NCI-H2227 (cell line): Measurements from ENCODE around the gene ATM.
A peak's percentile ranks its signal among the peaks of the same experiment; 100 is the strongest.

ENCODE experiments used
- DNase-seq: peaks from one replicate; lab custom pipeline; 2025; ENCODE audit not compliant: unreplicated experiment; lab: John Stamatoyannopoulos, UW

ATM gene, protein sequence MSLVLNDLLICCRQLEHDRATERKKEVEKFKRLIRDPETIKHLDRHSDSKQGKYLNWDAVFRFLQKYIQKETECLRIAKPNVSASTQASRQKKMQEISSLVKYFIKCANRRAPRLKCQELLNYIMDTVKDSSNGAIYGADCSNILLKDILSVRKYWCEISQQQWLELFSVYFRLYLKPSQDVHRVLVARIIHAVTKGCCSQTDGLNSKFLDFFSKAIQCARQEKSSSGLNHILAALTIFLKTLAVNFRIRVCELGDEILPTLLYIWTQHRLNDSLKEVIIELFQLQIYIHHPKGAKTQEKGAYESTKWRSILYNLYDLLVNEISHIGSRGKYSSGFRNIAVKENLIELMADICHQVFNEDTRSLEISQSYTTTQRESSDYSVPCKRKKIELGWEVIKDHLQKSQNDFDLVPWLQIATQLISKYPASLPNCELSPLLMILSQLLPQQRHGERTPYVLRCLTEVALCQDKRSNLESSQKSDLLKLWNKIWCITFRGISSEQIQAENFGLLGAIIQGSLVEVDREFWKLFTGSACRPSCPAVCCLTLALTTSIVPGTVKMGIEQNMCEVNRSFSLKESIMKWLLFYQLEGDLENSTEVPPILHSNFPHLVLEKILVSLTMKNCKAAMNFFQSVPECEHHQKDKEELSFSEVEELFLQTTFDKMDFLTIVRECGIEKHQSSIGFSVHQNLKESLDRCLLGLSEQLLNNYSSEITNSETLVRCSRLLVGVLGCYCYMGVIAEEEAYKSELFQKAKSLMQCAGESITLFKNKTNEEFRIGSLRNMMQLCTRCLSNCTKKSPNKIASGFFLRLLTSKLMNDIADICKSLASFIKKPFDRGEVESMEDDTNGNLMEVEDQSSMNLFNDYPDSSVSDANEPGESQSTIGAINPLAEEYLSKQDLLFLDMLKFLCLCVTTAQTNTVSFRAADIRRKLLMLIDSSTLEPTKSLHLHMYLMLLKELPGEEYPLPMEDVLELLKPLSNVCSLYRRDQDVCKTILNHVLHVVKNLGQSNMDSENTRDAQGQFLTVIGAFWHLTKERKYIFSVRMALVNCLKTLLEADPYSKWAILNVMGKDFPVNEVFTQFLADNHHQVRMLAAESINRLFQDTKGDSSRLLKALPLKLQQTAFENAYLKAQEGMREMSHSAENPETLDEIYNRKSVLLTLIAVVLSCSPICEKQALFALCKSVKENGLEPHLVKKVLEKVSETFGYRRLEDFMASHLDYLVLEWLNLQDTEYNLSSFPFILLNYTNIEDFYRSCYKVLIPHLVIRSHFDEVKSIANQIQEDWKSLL (N-terminal part only)

DNA sequence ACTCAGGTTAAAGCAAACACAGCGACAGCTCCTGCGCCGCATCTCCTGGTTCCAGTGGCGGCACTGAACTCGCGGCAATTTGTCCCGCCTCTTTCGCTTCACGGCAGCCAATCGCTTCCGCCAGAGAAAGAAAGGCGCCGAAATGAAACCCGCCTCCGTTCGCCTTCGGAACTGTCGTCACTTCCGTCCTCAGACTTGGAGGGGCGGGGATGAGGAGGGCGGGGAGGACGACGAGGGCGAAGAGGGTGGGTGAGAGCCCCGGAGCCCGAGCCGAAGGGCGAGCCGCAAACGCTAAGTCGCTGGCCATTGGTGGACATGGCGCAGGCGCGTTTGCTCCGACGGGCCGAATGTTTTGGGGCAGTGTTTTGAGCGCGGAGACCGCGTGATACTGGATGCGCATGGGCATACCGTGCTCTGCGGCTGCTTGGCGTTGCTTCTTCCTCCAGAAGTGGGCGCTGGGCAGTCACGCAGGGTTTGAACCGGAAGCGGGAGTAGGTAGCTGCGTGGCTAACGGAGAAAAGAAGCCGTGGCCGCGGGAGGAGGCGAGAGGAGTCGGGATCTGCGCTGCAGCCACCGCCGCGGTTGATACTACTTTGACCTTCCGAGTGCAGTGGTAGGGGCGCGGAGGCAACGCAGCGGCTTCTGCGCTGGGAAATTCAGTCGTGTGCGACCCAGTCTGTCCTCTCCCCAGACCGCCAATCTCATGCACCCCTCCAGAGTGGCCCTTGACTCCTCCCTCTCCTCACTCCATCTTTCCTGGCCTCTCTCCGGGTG, at the start of gene ATM, which contains the start of gene NPAT:
ATM (plus strand) TSS at position 494 of the 774 bp plus-strand sequence. CDS start 4,558 bp downstream, outside the sequence.
NPAT (minus strand) TSS at position 65 of the 774 bp plus-strand sequence. CDS start 102 bp downstream, outside the sequence.
- DNase-seq = peak; percentile 98

DNA sequence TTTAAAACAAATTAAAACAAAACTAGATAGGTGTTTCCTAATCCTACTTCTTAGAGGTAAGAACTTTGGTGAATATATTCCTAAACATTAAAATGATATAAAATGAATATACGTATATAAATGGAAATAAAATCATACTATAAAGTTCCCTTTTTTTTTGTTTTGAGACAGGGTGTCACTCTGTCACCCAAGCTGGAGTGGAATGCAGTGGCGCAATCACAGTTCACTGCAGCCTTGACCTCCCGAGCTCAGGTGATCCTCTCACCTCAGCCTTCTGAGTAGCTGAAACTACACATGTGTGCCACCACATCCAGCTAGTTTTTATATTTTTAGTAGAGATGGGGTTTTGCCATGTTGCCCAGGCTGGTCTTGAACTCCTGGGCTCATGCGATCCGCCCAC, 45.3 kb upstream of the ATM start:
- no peak for DNase-seq

- no peak for DNase-seq
Measured at GRCh38 chr11:108193725-108194124, 29.1 kb upstream of the ATM start.

- no peak for DNase-seq
Measured at GRCh38 chr11:108196901-108197300, 26.0 kb upstream of the ATM start.

- DNase-seq = no peak
Measured at GRCh38 chr11:108197351-108197750, 25.5 kb upstream of the ATM start.

DNA sequence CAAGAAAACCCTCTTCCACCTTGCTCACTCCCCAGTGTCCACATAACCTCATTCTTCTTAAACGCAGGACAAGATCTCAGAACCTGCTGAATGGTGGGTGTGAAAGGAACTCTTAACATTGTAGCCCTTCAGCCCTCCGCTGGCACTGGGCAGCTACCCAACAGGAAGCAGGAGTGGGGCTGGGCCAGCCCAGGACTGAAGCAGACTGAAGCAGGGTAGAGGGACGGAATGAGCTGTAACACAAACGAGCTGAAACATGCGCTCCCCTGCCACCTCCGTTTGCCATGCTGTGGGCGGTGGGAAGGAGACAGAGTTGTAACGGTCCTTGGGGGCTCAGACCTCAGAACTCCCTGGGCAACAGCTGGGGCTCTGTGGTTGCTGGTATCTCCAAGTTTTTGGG, 24.0 kb upstream of the ATM start:
- no peak for DNase-seq

- no peak for DNase-seq
Measured at GRCh38 chr11:108199446-108200321, 23.2 kb upstream of the ATM start.

DNA sequence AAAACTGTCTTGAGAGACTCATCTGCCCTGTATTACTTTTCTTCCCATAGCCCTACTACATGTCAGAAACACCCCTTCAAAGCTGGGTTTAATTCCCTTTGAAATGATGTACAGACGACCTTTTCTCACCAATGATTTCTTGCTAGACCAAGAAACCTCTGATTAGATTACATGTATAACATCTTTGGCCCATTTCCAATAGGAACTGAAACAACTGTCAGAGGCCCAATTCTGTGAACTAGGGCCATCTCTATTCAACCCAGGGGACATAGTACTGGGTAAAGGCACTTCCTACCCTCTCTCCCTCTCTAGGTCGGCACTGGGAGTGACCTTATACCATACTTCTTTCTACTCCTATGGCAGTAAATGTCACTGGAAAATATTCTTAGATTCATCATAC, 19.8 kb upstream of the ATM start:
- no peak for DNase-seq

DNA sequence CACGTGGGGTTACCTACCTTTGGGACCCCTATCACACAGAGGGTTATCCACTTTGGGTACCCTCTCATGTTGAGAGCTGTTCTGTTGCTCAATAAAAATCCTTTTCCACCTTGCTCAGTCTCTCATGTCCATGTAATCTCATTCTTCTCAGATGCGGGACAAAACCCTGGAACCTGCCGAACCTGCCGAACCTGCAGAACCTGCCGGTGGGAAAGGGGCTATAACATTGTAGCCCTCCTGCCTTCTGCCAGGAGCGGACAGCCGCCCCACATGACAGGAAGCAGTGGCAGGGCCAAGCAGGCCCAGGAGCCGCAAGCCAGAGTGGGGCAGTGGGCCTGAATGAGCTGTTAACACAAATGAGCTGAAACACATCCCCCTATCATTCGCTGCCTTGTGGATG, 18.5 kb upstream of the ATM start:
- no peak for DNase-seq

GRCh38 chr11:108204929-108205499, 17.9 kb upstream of the ATM start:
- DNase-seq = no peak

DNA sequence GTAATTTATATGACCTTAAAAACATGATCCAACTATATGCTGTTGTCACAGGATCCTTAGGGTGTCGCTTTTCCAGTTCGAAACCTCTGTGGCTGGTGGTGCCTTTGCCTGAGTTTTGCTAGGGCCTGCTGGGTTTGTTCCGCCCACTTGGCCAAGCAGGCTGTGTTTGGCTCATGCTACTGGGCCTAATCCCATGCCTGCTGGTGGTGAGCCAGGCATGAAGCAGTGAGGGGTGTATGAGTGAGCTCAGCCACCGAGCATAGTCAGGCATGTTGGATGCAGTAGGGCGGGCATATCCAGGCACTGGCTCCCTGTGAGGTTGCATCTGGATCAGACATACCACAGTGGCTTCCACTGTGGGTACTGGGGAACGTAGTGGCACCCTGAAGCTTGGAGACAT, 16.7 kb upstream of the ATM start:
- no peak for DNase-seq

DNA sequence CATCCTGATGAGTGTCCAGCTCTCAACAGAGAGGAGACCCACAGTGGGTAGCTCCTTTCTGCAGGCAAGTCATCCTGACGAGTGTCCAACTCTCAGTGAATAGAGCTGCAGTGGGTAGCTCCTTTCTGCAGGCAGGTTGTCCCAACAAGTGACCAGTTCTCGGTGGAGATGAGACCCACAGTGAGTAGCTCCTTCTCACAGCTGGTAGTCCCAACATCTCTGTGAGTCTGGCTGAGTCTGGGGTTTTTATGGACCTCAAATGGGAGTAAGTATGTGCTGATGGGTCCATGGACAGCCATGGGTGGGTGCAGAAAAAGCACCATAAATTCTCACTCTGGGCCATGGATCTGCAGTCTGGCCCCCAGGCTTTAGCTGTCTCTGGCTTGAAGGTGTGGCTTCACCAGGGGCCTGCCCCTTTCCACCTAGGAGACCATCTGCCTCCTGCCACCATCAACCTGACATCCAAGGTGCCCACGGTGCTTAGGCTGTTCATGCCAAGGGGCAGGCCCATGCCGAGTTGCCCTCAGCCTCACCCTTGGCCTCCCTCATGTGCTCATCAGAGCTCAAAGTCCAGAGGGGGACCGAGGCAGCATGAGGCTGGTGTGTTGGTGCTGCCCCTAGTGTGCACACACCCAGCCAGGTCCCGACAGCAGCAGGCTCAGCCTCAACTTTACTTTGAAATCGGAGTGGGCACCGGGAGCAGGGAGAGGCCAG, 15.7 kb upstream of the ATM start:
- no peak for DNase-seq

DNA sequence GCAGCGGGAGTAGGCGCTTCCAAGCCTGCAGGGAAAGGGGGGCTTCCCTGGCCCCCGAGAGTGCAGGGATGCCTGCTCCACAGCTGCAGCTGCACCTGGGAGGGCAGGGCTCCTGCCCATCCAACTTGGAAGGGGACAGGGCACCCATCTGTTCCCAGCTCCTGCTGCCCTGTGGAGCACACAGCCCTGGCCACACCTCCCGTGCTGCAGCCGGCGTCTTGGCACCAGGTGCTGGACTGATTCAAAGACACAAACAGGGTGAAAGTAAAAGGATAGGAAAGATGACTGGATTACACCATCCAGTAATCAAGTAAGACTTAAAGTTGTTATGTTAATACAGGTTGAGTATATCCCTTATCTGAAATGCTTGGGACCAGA, 15.2 kb upstream of the ATM start:
- DNase-seq = no peak

GRCh38 chr11:108210441-108210840, 12.4 kb upstream of the ATM start:
- DNase-seq = no peak

- no peak for DNase-seq
Measured at GRCh38 chr11:108213784-108214183, 9.1 kb upstream of the ATM start.

GRCh38 chr11:108216988-108217387, 5.9 kb upstream of the ATM start:
- no peak for DNase-seq

DNA sequence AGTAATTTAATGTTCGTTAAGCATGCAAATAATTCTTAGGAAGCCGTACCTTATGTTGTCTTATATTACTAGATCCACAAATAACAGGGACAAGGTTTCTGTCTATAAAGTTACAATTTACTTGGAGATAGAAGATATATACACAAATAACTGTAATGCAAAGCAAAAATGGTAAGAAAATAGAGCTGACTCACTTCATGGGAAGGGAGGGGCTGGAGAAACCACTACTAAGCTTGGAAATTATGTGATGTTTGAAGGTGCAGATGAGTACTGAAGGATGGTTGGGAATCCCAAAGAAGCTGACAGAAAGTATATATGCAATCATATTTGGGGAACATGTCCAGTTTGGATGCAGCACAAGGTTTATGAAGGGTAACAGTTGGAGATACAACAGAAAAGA, 4.4 kb upstream of the ATM start:
- no peak for DNase-seq
